Left hindlimb (tissue), 1 donor: ENCODE results near the gene MGA.
"Not testable (repeated sequence)": the region's sequence is repeated elsewhere in the genome, so short reads cannot be mapped to it uniquely, and the experiment has no call there.

Experiments
- DNase-seq: peaks from one replicate; pipeline ENCODE4 v3.0.0-alpha.2; 2018

The MGA gene

DNA sequence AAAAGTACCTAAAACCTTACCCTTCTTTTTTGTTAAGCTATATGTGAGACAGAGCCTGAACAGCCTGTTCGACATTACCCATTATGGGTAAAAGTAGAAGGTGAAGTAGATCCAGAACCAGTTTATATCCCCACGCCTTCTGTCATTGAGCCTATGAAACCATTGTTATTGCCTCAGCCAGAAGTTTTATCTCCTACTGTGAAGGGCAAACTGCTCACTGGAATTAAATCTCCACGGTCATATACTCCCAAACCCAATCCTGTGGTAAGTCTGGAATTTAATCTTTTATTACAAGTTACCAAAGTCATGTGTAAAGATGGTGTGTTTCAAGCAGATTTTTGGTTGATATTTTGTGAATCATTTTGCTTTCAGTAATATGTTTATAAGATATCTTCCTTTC is 66.9 kb downstream of the MGA start:
- no peak for DNase-seq

DNA sequence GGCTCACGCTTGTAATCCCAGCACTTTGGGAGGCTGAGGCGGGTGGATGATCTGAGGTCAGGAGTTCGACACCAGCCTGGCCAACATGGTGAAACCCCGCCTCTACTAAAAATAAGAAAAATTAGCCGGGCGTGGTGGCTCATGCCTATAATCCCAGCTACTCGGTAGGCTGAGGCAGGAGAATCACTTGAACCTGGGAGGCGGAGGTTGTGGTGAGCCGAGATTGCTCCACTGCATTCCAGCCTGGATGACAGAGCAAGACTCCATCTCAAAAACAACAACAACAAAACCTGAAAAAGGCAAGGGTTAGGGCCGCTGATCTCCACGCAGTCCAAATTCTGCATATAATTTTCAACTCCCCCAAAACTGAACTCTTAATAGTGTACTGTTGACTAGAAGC is 67.9 kb downstream of the MGA start:
- DNase-seq, result not testable (repeated sequence)

DNA sequence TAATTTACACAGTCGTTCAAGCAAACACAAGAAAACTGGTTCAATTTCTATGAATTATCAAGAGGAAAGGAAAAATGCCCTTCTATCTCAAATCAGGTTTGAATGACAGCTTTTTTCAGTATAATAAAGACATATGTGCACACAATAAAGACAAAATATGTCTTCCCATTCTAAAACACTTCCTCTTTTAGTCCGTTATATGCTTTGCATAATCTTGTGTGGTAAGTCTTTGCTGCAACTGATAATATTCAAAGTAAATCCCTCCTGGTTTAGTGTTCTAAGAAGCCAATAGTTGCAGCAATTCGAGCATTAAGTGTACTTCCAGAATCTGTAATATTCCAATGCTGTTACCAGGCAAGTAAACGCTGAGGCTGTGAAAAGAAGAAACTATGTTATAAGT is 70.3 kb downstream of the MGA start:
- no peak for DNase-seq

DNA sequence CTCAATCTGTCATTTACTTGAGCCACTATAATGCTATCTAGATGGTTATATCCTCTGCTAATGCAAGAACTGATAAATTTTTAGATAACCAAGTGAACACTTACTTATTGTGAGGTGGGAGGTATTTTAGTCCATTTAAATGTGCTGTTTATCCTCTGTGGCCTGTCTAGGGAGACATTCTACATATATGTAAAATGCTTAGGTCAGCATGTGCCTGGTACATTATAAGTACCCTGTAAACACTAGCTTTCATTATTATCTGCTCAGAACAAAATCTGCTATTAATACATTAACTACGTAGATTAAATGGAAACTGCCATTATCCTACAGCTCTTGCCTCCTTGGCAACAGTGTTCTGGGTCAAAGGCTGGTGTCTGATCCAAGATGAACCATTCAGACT is 72.3 kb downstream of the MGA start:
- no peak for DNase-seq

DNA sequence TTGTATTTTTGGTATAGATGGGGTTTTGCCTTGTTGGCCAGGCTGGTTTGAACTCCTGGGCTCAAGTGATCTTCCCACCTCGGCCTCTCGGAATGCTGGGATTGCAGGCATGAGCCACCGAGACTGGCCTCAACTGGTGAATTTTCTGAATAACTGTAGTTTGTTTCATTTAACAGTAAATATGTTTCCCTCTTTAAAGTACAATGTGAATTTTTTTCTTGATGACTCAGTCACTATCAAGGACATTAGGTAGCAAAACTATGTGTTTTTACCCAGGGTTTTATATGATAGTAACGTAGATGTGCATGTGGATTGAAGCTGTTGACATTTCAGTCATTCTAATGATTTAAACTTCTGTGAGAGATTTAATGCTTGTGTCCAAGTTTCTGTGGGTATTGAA is 73.9 kb downstream of the MGA start:
- no peak for DNase-seq

GRCh38 chr15:41735046-41735445 is 74.8 kb downstream of the MGA start:
- no peak for DNase-seq

DNA sequence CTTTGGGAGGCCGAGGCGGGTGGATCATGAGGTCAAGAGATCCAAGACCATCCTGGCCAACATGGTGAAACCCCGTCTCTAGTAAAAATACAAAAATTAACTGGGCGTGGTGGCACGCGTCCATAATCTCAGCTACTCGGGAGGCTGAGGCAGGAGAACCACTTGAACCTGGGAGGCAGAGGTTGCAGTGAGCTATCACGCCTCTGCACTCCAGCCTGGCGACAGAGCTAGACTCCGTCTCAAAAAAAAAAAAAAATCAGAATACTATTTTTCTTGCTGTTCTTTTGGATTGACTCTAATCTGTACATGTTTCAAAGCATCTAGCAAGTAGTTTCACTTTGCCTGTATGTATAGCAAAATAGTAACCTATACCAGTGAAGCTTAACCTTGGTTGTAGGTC is 75.3 kb downstream of the MGA start:
- not testable (repeated sequence) for DNase-seq

DNA sequence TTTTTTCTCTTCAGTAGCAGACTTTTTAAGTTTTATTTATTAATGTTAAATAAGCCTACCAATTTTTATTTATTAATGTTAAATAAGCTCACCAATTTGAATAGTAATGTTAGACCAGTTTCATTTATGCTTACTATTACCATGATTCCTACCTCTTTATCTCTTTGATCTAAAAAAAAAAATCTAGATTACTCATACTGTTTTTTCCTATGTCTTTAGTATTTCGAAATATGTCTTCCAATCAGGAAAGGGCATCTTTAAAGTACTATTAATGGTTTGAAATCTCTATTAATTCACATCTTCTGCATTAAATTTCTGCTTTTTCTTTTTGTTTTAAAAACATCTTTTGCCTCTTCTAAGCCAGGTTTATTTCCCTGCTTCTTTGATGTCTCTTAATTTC is 86.6 kb downstream of the MGA start:
- DNase-seq, result no peak

GRCh38 chr15:41756198-41756597 is 96.0 kb downstream of the MGA start:
- DNase-seq, result no peak

- DNase-seq, result no peak
Measured at GRCh38 chr15:41772720-41773331, 112.6 kb downstream of the MGA start.

DNA sequence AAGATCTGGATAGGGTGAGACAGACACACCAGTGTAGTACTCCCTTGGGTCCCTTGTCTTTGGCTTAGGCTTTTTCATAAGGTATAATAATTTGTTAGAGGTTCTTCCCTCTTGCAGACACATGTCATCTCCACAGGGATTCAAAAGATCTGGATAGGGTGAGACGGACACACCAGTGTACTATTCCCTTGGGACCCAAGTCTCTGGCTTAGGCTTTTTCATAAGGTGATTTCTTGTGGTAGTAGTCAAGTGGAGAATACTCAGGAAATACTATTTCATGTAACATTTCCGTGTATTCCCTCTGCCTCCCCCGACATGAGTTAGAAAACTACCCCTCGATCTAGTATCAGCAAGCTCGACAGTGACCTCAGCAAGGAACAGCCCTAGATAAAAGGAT is 113.1 kb downstream of the MGA start:
- no peak for DNase-seq

GRCh38 chr15:41773729-41774061 is 113.5 kb downstream of the MGA start:
- DNase-seq, result no peak

DNA sequence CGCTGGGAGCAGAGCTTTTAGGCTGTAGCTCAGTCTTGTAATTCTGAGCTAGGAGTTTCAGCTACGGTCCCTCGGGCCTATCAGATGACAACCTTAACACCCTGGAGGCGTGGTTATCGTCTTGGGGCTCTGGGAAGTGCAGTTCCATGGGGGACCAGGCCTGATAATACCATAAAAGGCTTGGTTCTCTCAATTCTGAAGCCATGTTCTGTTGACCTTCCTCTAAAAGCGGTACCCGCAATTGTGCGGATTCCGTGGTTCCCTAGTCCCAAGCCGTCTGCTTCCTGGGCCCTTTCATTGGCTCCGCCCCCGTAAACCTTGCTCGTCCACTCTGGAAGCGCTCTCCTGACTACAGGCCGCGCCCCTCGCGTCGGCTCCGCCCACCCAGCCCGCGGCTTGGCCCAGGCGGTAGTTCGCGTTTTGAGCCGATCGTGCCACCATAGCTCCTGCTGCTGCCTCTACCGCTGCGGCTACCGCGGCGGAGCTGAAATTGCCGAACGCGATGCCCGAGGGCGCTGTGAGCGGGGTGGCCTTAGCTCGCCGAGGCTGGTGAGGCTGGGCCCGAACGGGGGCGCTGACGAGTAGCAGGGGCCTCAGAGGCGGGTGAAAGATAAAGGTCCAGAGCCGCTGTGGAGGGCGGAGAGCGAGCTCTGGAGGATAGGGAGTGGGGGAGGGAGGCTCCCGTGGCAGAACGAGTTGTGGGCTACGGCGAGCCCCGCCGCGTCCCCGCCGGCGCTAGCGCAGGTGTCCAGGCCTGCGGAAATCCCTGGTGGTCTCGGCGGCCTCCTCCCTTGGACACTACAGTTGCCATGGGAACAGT is 114.1 kb downstream of the MGA start, which contains the start of gene MAPKBP1:
MAPKBP1 (plus strand) TSS at position 423 of the 820 bp plus-strand sequence. CDS start 792 bp downstream, outside the sequence.
- DNase-seq, result peak; percentile 99

DNA sequence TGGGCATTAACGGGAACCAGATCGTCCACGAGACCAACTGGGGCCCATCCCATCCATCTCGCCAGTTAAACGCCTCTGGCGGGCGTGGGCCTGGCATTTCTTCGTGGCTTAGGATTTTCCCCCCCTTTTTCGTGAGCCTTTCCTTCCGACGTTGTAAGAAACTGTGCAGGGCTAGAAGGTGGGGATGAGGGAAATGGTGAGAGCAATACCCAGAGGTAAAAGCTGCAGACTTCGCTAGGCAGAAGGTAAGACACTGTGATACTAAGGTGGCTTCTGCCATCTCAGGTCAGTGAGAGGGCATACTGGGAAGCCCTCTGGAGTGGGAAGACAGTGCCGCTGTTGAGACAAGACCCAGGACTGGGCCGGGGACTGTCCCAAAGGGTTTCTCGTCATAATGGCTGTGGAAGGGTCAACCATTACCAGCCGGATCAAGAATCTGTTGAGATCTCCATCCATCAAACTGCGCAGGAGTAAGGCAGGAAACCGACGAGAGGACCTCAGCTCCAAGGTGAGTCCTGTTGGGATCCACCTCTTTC is 114.7 kb downstream of the MGA start:
- no peak for DNase-seq

GRCh38 chr15:41775651-41776050 is 115.4 kb downstream of the MGA start:
- no peak for DNase-seq

DNA sequence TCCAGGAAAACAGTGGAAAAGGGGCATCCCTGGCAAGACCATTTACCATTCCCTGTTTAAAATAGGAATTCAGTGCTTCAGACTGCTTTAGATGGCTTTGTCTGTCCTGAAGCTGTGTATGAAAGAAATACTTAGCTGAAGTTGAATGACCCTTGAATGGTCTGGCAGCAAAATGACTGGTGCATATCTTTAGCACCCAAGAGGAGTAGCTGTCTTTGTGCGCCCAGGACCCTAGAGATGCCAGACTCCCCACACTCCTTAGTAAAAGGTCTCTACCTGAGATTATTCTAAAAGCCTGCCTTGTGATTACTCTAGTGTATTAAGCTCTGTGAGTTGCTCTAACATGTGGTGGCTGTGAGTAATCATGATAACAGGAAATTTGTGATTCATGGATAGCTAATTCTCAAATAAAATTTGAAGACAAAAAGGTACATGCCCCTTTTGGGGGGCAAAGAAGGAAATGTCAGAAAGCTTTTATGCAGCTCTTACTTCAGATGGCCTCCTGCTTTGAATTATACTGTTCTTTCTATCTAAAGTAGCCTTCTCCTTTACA is 117.3 kb downstream of the MGA start:
- DNase-seq, result no peak

DNA sequence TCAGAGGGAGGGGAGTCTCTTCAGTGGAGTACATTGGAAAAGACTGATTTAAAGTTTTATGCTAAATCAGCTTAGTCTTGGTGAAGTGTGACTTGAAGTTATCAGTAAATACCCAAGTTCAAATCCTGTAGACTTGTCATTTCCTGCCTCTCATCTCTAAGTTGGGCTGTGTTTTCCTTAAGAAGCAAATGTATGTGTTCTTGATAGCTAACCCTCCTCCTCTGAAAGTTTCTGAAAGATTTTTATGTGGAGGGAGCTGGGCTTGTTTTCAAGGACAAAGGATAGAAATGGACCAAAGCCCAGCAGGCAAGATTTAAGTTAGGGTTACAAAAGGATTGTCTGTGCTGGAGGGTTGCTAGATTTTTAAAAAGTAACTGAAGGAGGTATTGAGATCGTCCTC is 118.3 kb downstream of the MGA start:
- no peak for DNase-seq

DNA sequence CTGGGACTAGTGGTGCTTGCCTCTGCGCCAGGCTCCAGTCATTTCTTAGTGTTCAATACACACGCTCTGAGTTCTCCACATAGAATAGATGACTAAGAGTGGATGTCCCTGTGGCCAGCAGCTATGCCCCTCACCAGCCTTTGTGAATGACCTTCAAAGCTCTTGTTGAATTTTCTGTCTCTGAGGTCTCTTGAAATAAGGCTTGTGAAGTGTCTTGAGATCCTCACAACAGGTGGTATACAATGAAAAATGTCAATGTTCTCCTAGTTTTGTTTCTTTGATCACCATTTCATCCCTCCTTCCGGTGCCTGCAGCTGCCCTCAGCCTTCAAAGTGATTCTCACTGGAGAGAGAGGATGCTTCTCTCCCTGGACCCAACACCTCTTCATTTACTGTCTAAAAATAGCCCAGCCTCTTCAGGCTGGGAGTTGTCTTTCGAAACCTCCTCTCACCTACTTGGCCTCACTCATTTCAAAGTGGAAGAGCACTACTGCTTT is 119.5 kb downstream of the MGA start:
- no peak for DNase-seq

DNA sequence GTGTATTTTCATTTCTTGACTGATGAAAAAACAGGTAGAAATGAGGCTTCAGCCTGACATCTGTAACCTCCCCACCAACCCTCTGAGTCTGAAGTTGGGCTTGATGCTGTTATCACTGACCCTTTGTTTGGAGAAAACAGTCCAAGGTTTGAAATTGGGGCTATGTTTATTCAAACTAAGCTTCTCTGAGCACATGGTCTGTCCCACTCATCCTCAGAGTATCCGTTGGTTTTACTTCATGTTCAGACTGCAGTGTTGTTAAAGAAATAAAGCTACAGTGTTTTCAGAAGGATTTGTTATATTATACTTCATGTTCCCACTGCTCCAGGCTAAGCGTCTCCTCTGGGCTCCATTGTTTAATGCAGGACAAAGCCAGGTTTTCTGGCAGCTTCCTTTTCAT is 120.1 kb downstream of the MGA start:
- DNase-seq, result no peak

DNA sequence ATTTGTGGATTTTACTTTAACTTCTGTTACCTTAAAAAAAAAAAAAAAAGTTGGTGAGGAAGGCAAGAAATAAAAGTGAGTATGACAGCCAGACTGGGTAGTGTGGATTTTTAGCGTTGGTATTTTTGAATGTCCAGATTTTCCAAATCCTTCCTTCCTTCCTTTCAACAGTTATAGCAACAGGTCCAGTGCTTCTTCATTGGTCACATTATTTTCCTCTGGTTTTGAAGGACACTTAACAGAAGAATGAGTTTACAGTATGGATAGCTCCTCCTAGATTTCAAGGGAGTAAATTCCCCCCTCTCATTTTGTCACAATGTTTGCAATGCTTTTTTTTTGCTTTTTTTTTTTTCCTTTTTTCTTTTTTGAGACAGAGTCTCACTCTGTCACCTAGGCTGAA is 120.5 kb downstream of the MGA start:
- DNase-seq, result no peak

DNA sequence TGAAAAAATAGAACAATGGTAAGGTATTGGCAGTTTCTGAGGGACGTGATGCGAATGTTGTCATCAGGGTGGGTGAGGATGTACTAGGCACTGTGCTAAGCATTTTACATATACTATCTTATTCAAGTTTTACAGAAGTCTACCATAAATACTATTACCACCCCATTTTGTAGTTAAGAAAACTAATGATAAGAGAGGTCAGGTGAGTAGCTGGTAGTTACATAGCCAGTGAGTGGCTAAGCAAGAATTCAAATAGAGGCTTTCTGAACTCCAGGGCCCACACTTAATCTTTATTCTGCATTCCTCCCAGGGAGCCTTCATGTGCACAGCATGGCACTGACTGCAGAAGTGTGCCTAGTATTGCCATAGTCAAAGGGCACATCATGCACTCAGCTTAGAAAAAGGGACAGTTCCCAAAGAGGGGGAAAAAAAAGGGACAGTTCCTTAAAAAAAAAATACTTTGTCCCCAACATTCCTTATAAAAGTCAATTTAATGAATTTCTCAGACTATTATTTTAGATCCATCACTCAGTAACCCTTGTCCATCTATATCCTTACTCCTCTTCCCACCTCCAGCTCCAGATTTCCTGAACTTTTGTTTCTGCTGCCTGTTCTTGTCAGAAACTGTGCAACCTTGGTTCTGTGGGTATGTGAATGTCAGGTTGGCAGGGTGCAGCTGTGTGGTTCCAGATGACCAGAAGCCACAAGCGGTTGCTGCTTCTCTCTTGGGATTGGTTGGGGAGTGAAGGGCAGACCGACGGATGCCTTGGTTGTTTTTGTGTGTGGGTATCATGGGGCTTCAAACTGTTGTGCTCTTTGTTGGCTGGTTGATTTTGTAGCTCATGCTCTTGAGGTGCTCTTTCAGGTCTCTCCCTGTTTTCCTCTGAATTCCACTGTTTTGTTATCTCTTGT is 122.4 kb downstream of the MGA start:
- DNase-seq, result no peak

GRCh38 chr15:41783296-41783695 is 123.1 kb downstream of the MGA start:
- no peak for DNase-seq

GRCh38 chr15:41788262-41788661 is 128.1 kb downstream of the MGA start:
- no peak for DNase-seq
